PC-9 (cell line): Measurements from ENCODE around the gene CERS3. TPM values are rescaled to one million over a fixed set of nuclear protein-coding genes. Genes with fewer than 3 reads are reported as not detected.

Experiments used
- BruUV-seq: library from RNA; stranded (reverse); fragments of 400-500 nt; replicated peaks from 2 replicates; lab custom pipeline; 2021; lab: Mats Ljungman, UMichigan
- CTCF ChIA-PET: fragments of 300-600 bp; sonication (Branson Sonifier 250); formaldehyde crosslinking; loops from one replicate; lab custom pipeline; 2022; ENCODE audit warnings: antibody characterized with exemption; lab: Charles Lee
- POLR2A ChIA-PET: fragments of 300-600 bp; sonication (Branson Sonifier 250); formaldehyde crosslinking; loops from one replicate; lab custom pipeline; 2022; ENCODE audit warnings: antibody characterized with exemption; ENCODE audit not compliant: unreplicated experiment; lab: Charles Lee
- DNase-seq, 2 experiments: peaks; one replicate each; pipeline versions ENCODE4 v3.0.0 to v3.0.0-alpha.2; 2015 to 2022; ENCODE audit warnings: mixed read lengths in 1 of 2
- H2AFZ ChIP-seq: fragments of 200-600 bp; sonication (generic); 2 replicates; pipeline ENCODE4 v1.8.1; 2017; ENCODE audit warnings: antibody characterized with exemption
- H3F3A ChIP-seq: fragments of 200-600 bp; sonication (generic); 2 replicates; pipeline ENCODE4 v1.8.1; 2017; ENCODE audit warnings: antibody characterized with exemption, mild to moderate bottlenecking, low read depth; ENCODE audit not compliant: insufficient read depth
- H3K27ac ChIP-seq: fragments of 200-600 bp; sonication (generic); 2 replicates; pipeline ENCODE4 v1.6.1; 2016; ENCODE audit warnings: mixed run types
- H3K27me3 ChIP-seq: fragments of 200-600 bp; sonication (generic); 2 replicates; pipeline ENCODE4 v1.6.1; 2016; ENCODE audit warnings: low read depth, mixed run types; ENCODE audit not compliant: insufficient read depth
- H3K36me3 ChIP-seq: fragments of 200-600 bp; sonication (generic); 2 replicates; pipeline ENCODE4 v1.6.1; 2016; ENCODE audit warnings: low read depth, mixed run types
- H3K4me1 ChIP-seq: fragments of 200-600 bp; sonication (generic); replicated peaks from 2 replicates; pipeline ENCODE4 v1.6.1; 2016; ENCODE audit warnings: mixed run types; ENCODE audit not compliant: insufficient read depth
- H3K4me2 ChIP-seq: fragments of 200-600 bp; sonication (generic); 2 replicates; pipeline ENCODE4 v1.6.1; 2017; ENCODE audit warnings: mixed run types
- H3K4me3 ChIP-seq: fragments of 200-600 bp; sonication (generic); 2 replicates; pipeline ENCODE4 v1.6.1; 2016; ENCODE audit warnings: mixed run types
- H3K79me2 ChIP-seq: fragments of 200-600 bp; sonication (generic); 2 replicates; pipeline ENCODE4 v1.6.1; 2017; ENCODE audit warnings: low read depth, mixed run types
- H3K9me2 ChIP-seq: fragments of 200-600 bp; sonication (generic); 2 replicates; pipeline ENCODE4 v1.8.1; 2017; ENCODE audit warnings: mild to moderate bottlenecking; ENCODE audit not compliant: insufficient read depth
- H3K9me3 ChIP-seq: fragments of 200-600 bp; sonication (generic); 2 replicates; pipeline ENCODE4 v1.8.1; 2016; ENCODE audit warnings: low read depth; ENCODE audit not compliant: insufficient read depth
- H4K20me1 ChIP-seq: fragments of 200-600 bp; sonication (generic); 2 replicates; pipeline ENCODE4 v1.8.1; 2017; ENCODE audit not compliant: insufficient read depth
- CTCF ChIP-seq: fragments of 200-600 bp; sonication (generic); conservative IDR thresholded peaks from 2 replicates; pipeline ENCODE4 v1.6.1; 2017; ENCODE audit warnings: mixed run types, antibody characterized with exemption, mild to moderate bottlenecking, moderate library complexity
- EZH2 ChIP-seq: fragments of 200-600 bp; sonication (generic); IDR thresholded peaks from 2 replicates; pipeline ENCODE4 v1.8.0; 2017; ENCODE audit warnings: antibody characterized with exemption, low read depth
- intact Hi-C: fragments of 100-400 bp; cut with micrococcal nuclease; formaldehyde crosslinking; loops from one replicate; pipeline ENCODE4 v1.10.0; 2022; ENCODE audit not compliant: unreplicated experiment
- total RNA-seq: library from RNA; stranded (reverse); gene quantifications from 2 replicates; pipeline ENCODE4 v1.2.3, GENCODE V29; 2021

CERS3 gene
- total RNA-seq, 1 experiment from 2014 or later = not detected

GRCh38 chr15:100520132-100520921 is 8.4 kb downstream of the CERS3 start:
- no peak for DNase-seq
- no peaks in the 10 kb centered on the region for H4K20me1 ChIP-seq
- H3K27me3 ChIP-seq = peaks cover 52% of the 10 kb centered on the region

GRCh38 chr15:100517846-100518245 is 10.9 kb downstream of the CERS3 start:
- no TSS peak for BruUV-seq
- H3K9me2 ChIP-seq = no peaks in the 10 kb centered on the region
- H3K27me3 ChIP-seq = peaks cover 44% of the 10 kb centered on the region
- no peak overlapping the region for H2AFZ ChIP-seq
- POLR2A ChIA-PET = no interaction called here
- no peak overlapping the region for H3K27ac ChIP-seq
- no peaks in the 10 kb centered on the region for H3K36me3 ChIP-seq
- H3K79me2 ChIP-seq = no peaks in the 10 kb centered on the region
- no peaks in the 10 kb centered on the region for H4K20me1 ChIP-seq
- DNase-seq = no peak
- intact Hi-C loops = no loop called here
- no peaks in the 10 kb centered on the region for H3K4me1 ChIP-seq
- no peak overlapping the region for H3K4me2 ChIP-seq
- H3F3A ChIP-seq = no peaks in the 10 kb centered on the region
- no peak overlapping the region for H3K4me3 ChIP-seq
- no peaks in the 10 kb centered on the region for H3K9me3 ChIP-seq
- CTCF ChIA-PET = no interaction called here
- TF ChIP-seq EZH2 = no peak
- no peak for TF ChIP-seq CTCF

More at GRCh38 chr15:100520132-100520921, 8.4 kb downstream of the CERS3 start:
- Histone ChIP-seq H3F3A (no peaks in the 10 kb centered on the region), H3K9me3 (no peaks in the 10 kb centered on the region), H3K9me2 (no peaks in the 10 kb centered on the region), H3K4me3 (no peak overlapping the region), H3K79me2 (no peaks in the 10 kb centered on the region), H3K36me3 (no peaks in the 10 kb centered on the region), H2AFZ (no peak overlapping the region), H3K27ac (no peak overlapping the region), H3K4me1 (no peaks in the 10 kb centered on the region), H3K4me2 (no peak overlapping the region)
- CTCF ChIA-PET = no interaction called here
- TF ChIP-seq CTCF = no peak
- intact Hi-C loops = no loop called here
- no TSS peak for BruUV-seq
- POLR2A ChIA-PET = no interaction called here

GRCh38 chr15:100516643-100517512 is 11.9 kb downstream of the CERS3 start:
- intact Hi-C loops = no loop called here
- ChIA-PET POLR2A (interaction anchor here (0.6 kb wide), 1 partner anchor 296 kb away, joined by 4 read pairs; no protein-coding TSS in a partner anchor), CTCF (no interaction called here)
- no peak overlapping the region for H2AFZ ChIP-seq
- no peaks in the 10 kb centered on the region for H3K9me2 ChIP-seq
- H3K36me3 ChIP-seq = no peaks in the 10 kb centered on the region
- H3K27ac ChIP-seq = no peak overlapping the region
- BruUV-seq = no TSS peak
- H3F3A ChIP-seq = no peaks in the 10 kb centered on the region
- no peak overlapping the region for H3K4me2 ChIP-seq
- no peak for TF ChIP-seq EZH2
- TF ChIP-seq CTCF = no peak
- no peak overlapping the region for H3K4me3 ChIP-seq
- no peaks in the 10 kb centered on the region for H4K20me1 ChIP-seq
- peaks cover 41% of the 10 kb centered on the region for H3K27me3 ChIP-seq
- H3K4me1 ChIP-seq = no peaks in the 10 kb centered on the region
- H3K9me3 ChIP-seq = no peaks in the 10 kb centered on the region
- no peak for DNase-seq
- no peaks in the 10 kb centered on the region for H3K79me2 ChIP-seq
